Measurements from ENCODE around the gene MTAP. TPM values are rescaled to one million over a fixed set of nuclear protein-coding genes. Genes with fewer than 3 reads are reported as not detected.

Gene MTAP
- total RNA-seq, 1 donor from 2014 or later: 22.4 TPM

GRCh38 chr9:21969951-21970799 lies 167.7 kb downstream of the MTAP start:
- H3K4me3 ChIP-seq (ENCODE audit: low read length in 3 of 3): no peak overlapping the region
- H3K9me3 ChIP-seq (ENCODE audit: control insufficient read depth in 3 of 3, low read length in 3 of 3): no peaks in the 10 kb centered on the region
- H3K4me1 ChIP-seq (ENCODE audit: control insufficient read depth in 3 of 3, insufficient read depth in 3 of 3, low read length in 3 of 3): peaks cover 21 to 30% (median 28%) of the 10 kb centered on the region in 3 donors
- H3K36me3 ChIP-seq (ENCODE audit: control insufficient read depth in 3 of 3, insufficient read depth in 3 of 3, low read length in 3 of 3): no peaks in the 10 kb centered on the region
- H3K9ac ChIP-seq (ENCODE audit: low read depth in 1 of 3, low read length in 3 of 3): no peak overlapping the region
- peaks cover 89 to 96% (median 93%) of the 10 kb centered on the region in 3 donors for H3K27me3 ChIP-seq (ENCODE audit: control insufficient read depth in 3 of 3, insufficient read depth in 3 of 3, low read length in 3 of 3)
- H3K27ac ChIP-seq (ENCODE audit: low read depth, low read length): no peak overlapping the region

GRCh38 chr9:21970800-21971640 lies 168.6 kb downstream of the MTAP start:
- no peak overlapping the region for H3K27ac ChIP-seq (ENCODE audit: low read depth, low read length)
- H3K27me3 ChIP-seq (ENCODE audit: control insufficient read depth in 3 of 3, insufficient read depth in 3 of 3, low read length in 3 of 3): peaks cover 89 to 96% (median 93%) of the 10 kb centered on the region in 3 donors
- no peaks in the 10 kb centered on the region for H3K36me3 ChIP-seq (ENCODE audit: control insufficient read depth in 3 of 3, insufficient read depth in 3 of 3, low read length in 3 of 3)
- H3K4me1 ChIP-seq (ENCODE audit: control insufficient read depth in 3 of 3, insufficient read depth in 3 of 3, low read length in 3 of 3): peaks cover 17 to 27% (median 20%) of the 10 kb centered on the region in 3 donors
- H3K9ac ChIP-seq (ENCODE audit: low read depth in 1 of 3, low read length in 3 of 3): no peak overlapping the region
- H3K9me3 ChIP-seq (ENCODE audit: control insufficient read depth in 3 of 3, low read length in 3 of 3): no peaks in the 10 kb centered on the region
- H3K4me3 ChIP-seq (ENCODE audit: low read length in 3 of 3): no peak overlapping the region

GRCh38 chr9:21972361-21972760 lies 169.9 kb downstream of the MTAP start:
- Histone ChIP-seq H3K9ac (ENCODE audit: low read depth in 1 of 3, low read length in 3 of 3) (no peak overlapping the region), H3K4me3 (ENCODE audit: low read length in 3 of 3) (no peak overlapping the region), H3K27ac (ENCODE audit: low read depth, low read length) (no peak overlapping the region), H3K4me1 (ENCODE audit: control insufficient read depth in 3 of 3, insufficient read depth in 3 of 3, low read length in 3 of 3) (peaks cover 17 to 27% (median 18%) of the 10 kb centered on the region in 3 donors), H3K36me3 (ENCODE audit: control insufficient read depth in 3 of 3, insufficient read depth in 3 of 3, low read length in 3 of 3) (no peaks in the 10 kb centered on the region), H3K9me3 (ENCODE audit: control insufficient read depth in 3 of 3, low read length in 3 of 3) (no peaks in the 10 kb centered on the region), H3K27me3 (ENCODE audit: control insufficient read depth in 3 of 3, insufficient read depth in 3 of 3, low read length in 3 of 3) (peaks cover 90 to 96% (median 95%) of the 10 kb centered on the region in 3 donors)

- no peak overlapping the region for H3K9ac ChIP-seq (ENCODE audit: low read depth in 1 of 3, low read length in 3 of 3)
- H3K4me1 ChIP-seq (ENCODE audit: control insufficient read depth in 3 of 3, insufficient read depth in 3 of 3, low read length in 3 of 3): peaks cover 13 to 19% (median 14%) of the 10 kb centered on the region in 3 donors
- no peaks in the 10 kb centered on the region for H3K36me3 ChIP-seq (ENCODE audit: control insufficient read depth in 3 of 3, insufficient read depth in 3 of 3, low read length in 3 of 3)
- no peak overlapping the region for H3K27ac ChIP-seq (ENCODE audit: low read depth, low read length)
- H3K9me3 ChIP-seq (ENCODE audit: control insufficient read depth in 3 of 3, low read length in 3 of 3): no peaks in the 10 kb centered on the region
- peak overlapping the region in 2 of 3 donors; percentile 52 to 55 for H3K4me3 ChIP-seq (ENCODE audit: low read length in 3 of 3)
- peaks cover 84 to 92% (median 87%) of the 10 kb centered on the region in 3 donors for H3K27me3 ChIP-seq (ENCODE audit: control insufficient read depth in 3 of 3, insufficient read depth in 3 of 3, low read length in 3 of 3)
Observed at GRCh38 chr9:21974343-21974721, 171.9 kb downstream of the MTAP start.

GRCh38 chr9:21974722-21975409 lies 172.4 kb downstream of the MTAP start:
- Histone ChIP-seq H3K27ac (ENCODE audit: low read depth, low read length) (no peak overlapping the region), H3K9me3 (ENCODE audit: control insufficient read depth in 3 of 3, low read length in 3 of 3) (no peaks in the 10 kb centered on the region), H3K4me3 (ENCODE audit: low read length in 3 of 3) (peak overlapping the region; percentile 33 to 55 (median 52)), H3K4me1 (ENCODE audit: control insufficient read depth in 3 of 3, insufficient read depth in 3 of 3, low read length in 3 of 3) (peaks cover 13 to 19% (median 14%) of the 10 kb centered on the region in 3 donors), H3K36me3 (ENCODE audit: control insufficient read depth in 3 of 3, insufficient read depth in 3 of 3, low read length in 3 of 3) (no peaks in the 10 kb centered on the region), H3K27me3 (ENCODE audit: control insufficient read depth in 3 of 3, insufficient read depth in 3 of 3, low read length in 3 of 3) (peaks cover 81 to 92% (median 84%) of the 10 kb centered on the region in 3 donors), H3K9ac (ENCODE audit: low read depth in 1 of 3, low read length in 3 of 3) (no peak overlapping the region)

GRCh38 chr9:21976334-21976875 lies 174.0 kb downstream of the MTAP start:
- peaks cover 7 to 14% (median 13%) of the 10 kb centered on the region in 3 donors for H3K4me1 ChIP-seq (ENCODE audit: control insufficient read depth in 3 of 3, insufficient read depth in 3 of 3, low read length in 3 of 3)
- H3K4me3 ChIP-seq (ENCODE audit: low read length in 3 of 3): no peak overlapping the region
- no peaks in the 10 kb centered on the region for H3K9me3 ChIP-seq (ENCODE audit: control insufficient read depth in 3 of 3, low read length in 3 of 3)
- peaks cover 74 to 81% (median 75%) of the 10 kb centered on the region in 3 donors for H3K27me3 ChIP-seq (ENCODE audit: control insufficient read depth in 3 of 3, insufficient read depth in 3 of 3, low read length in 3 of 3)
- no peak overlapping the region for H3K9ac ChIP-seq (ENCODE audit: low read depth in 1 of 3, low read length in 3 of 3)
- H3K36me3 ChIP-seq (ENCODE audit: control insufficient read depth in 3 of 3, insufficient read depth in 3 of 3, low read length in 3 of 3): no peaks in the 10 kb centered on the region
- H3K27ac ChIP-seq (ENCODE audit: low read depth, low read length): no peak overlapping the region

GRCh38 chr9:21982391-21982790 lies 180.0 kb downstream of the MTAP start:
- no peak overlapping the region for H3K4me3 ChIP-seq (ENCODE audit: low read length in 3 of 3)
- H3K27ac ChIP-seq (ENCODE audit: low read depth, low read length): no peak overlapping the region
- H3K4me1 ChIP-seq (ENCODE audit: control insufficient read depth in 3 of 3, insufficient read depth in 3 of 3, low read length in 3 of 3): no peaks in the 10 kb centered on the region
- no peaks in the 10 kb centered on the region for H3K36me3 ChIP-seq (ENCODE audit: control insufficient read depth in 3 of 3, insufficient read depth in 3 of 3, low read length in 3 of 3)
- no peak overlapping the region for H3K9ac ChIP-seq (ENCODE audit: low read depth in 1 of 3, low read length in 3 of 3)
- peaks cover 27 to 50% (median 36%) of the 10 kb centered on the region in 3 donors for H3K27me3 ChIP-seq (ENCODE audit: control insufficient read depth in 3 of 3, insufficient read depth in 3 of 3, low read length in 3 of 3)
- no peaks in the 10 kb centered on the region for H3K9me3 ChIP-seq (ENCODE audit: control insufficient read depth in 3 of 3, low read length in 3 of 3)

- H3K27me3 ChIP-seq (ENCODE audit: control insufficient read depth in 3 of 3, insufficient read depth in 3 of 3, low read length in 3 of 3): peaks cover 22 to 47% (median 38%) of the 10 kb centered on the region in 3 donors
Observed at GRCh38 chr9:21982861-21983560, 180.6 kb downstream of the MTAP start.

GRCh38 chr9:21983561-21983935 lies 181.1 kb downstream of the MTAP start:
- Histone ChIP-seq H3K27ac (ENCODE audit: low read depth, low read length) (no peak overlapping the region), H3K4me1 (ENCODE audit: control insufficient read depth in 3 of 3, insufficient read depth in 3 of 3, low read length in 3 of 3) (no peaks in the 10 kb centered on the region), H3K4me3 (ENCODE audit: low read length in 3 of 3) (no peak overlapping the region), H3K9me3 (ENCODE audit: control insufficient read depth in 3 of 3, low read length in 3 of 3) (no peaks in the 10 kb centered on the region), H3K27me3 (ENCODE audit: control insufficient read depth in 3 of 3, insufficient read depth in 3 of 3, low read length in 3 of 3) (peaks cover 24 to 52% (median 36%) of the 10 kb centered on the region in 3 donors), H3K36me3 (ENCODE audit: control insufficient read depth in 3 of 3, insufficient read depth in 3 of 3, low read length in 3 of 3) (no peaks in the 10 kb centered on the region), H3K9ac (ENCODE audit: low read depth in 1 of 3, low read length in 3 of 3) (no peak overlapping the region)

More at GRCh38 chr9:21982861-21983560, 180.6 kb downstream of the MTAP start:
- no peaks in the 10 kb centered on the region for H3K36me3 ChIP-seq (ENCODE audit: control insufficient read depth in 3 of 3, insufficient read depth in 3 of 3, low read length in 3 of 3)
- H3K9ac ChIP-seq (ENCODE audit: low read depth in 1 of 3, low read length in 3 of 3): no peak overlapping the region
- no peak overlapping the region for H3K27ac ChIP-seq (ENCODE audit: low read depth, low read length)
- H3K9me3 ChIP-seq (ENCODE audit: control insufficient read depth in 3 of 3, low read length in 3 of 3): no peaks in the 10 kb centered on the region
- no peak overlapping the region for H3K4me3 ChIP-seq (ENCODE audit: low read length in 3 of 3)
- H3K4me1 ChIP-seq (ENCODE audit: control insufficient read depth in 3 of 3, insufficient read depth in 3 of 3, low read length in 3 of 3): no peaks in the 10 kb centered on the region

Data from skeletal muscle tissue (tissue), 4 donors.